Tibial nerve (tissue), 4 donors: Measurements from ENCODE around the gene AGPAT1.

Experiments
- CTCF ChIP-seq, 5 experiments: fragments of 200-600 bp in 3 of 5; fragments of 450-650 bp in 2 of 5; sonication (generic) in 3 of 5; IDR thresholded peaks; one replicate each; pipeline ENCODE4 v1.5.1; 2016 to 2019; ENCODE audit warnings: antibody characterized with exemption in 5 of 5, mild to moderate bottlenecking in 3 of 5, moderate library complexity in 2 of 5
- EP300 ChIP-seq, 2 donors: sonication (generic); formaldehyde crosslinking; IDR thresholded peaks; one replicate each; pipeline ENCODE4 v1.6.1; 2017; ENCODE audit warnings: antibody characterized with exemption in 2 of 2, mild to moderate bottlenecking in 1 of 2
- POLR2A ChIP-seq, 2 donors: fragments of 450-650 bp; IDR thresholded peaks; one replicate each; pipeline ENCODE4 v1.6.1; 2017; ENCODE audit warnings: antibody characterized with exemption in 2 of 2, mild to moderate bottlenecking in 2 of 2, moderate library complexity in 2 of 2

- no peak for TF ChIP-seq CTCF (IDR thresholded peaks at IDR 0.05)
- no peak for TF ChIP-seq POLR2A (IDR thresholded peaks at IDR 0.05)
- no peak for TF ChIP-seq EP300 (IDR thresholded peaks at IDR 0.05)
These were observed 23.8 kb downstream of the AGPAT1 start, which contains the start of gene PRRT1 for GRCh38 chr6:32151863-32152768.
